Mesothelial cell of epicardium (in vitro differentiated cells): ENCODE data around the gene TICAM2. TPM values are rescaled to one million over a fixed set of nuclear protein-coding genes. Genes with fewer than 3 reads are reported as not detected.
A peak's percentile ranks its signal among the peaks of the same experiment; 100 is the strongest.

ENCODE experiments used
- DNase-seq, 2 experiments: peaks; one replicate each; pipeline ENCODE4 v3.0.0; 2021; ENCODE audit warnings: low spot score in 2 of 2; ENCODE audit not compliant: unreplicated experiment in 2 of 2
- H3K27ac Mint-ChIP-seq: 2 replicates; pipeline ENCODE4 v1.8.0; 2021; ENCODE audit warnings: mixed read lengths
- H3K27me3 Mint-ChIP-seq: 2 replicates; pipeline ENCODE4 v1.8.0; 2021; ENCODE audit warnings: low read depth, mixed read lengths
- H3K36me3 Mint-ChIP-seq: 2 replicates; pipeline ENCODE4 v1.8.0; 2021; ENCODE audit warnings: mixed read lengths
- H3K4me1 Mint-ChIP-seq: 2 replicates; pipeline ENCODE4 v1.8.0; 2021; ENCODE audit warnings: mixed read lengths
- H3K4me3 Mint-ChIP-seq: 2 replicates; pipeline ENCODE4 v1.8.0; 2021; ENCODE audit warnings: mild to moderate bottlenecking, moderate library complexity, mixed read lengths
- H3K9me3 Mint-ChIP-seq: 2 replicates; pipeline ENCODE4 v1.8.0; 2021; ENCODE audit warnings: mixed read lengths
- total RNA-seq: library from RNA; stranded (reverse); gene quantifications from 3 replicates; pipeline ENCODE4 v1.2.1, GENCODE V29; 2021
- TF ChIP-seq, protein P1 (sequence below): fragments of 200-600 bp; sonication (generic); IDR thresholded peaks from one replicate; pipeline ENCODE4 v1.5.0; 2021; ENCODE audit warnings: antibody characterized with exemption; ENCODE audit not compliant: unreplicated experiment

The TICAM2 gene
- total RNA-seq, 1 donor from 2014 or later = 2.1 TPM

DNA sequence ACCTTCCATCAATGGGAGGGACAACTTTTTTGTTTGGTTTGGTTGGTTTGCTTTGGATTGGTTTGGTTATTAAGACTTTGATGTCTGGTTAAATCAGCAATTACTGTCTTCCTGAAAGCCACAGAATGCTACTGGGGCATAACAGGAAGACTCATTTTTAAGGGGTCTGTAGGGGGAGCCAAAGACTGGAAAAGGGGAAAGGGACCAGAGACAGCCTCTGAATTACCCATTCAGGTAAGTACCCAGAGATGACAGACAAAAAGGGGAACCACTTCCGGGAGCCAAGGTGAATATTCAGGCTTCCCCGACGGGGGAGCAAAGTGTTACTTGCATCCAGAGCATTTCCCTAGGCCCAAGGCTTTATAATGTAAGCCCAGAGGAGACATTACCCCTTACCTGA is 53.1 kb downstream of the TICAM2 start:
- Mint-ChIP-seq H3K27me3 (peaks cover 13% of the 10 kb centered on the region), H3K4me3 (no peak overlapping the region), H3K27ac (no peak overlapping the region), H3K36me3 (peaks cover 3% of the 10 kb centered on the region), H3K9me3 (no peaks in the 10 kb centered on the region), H3K4me1 (peaks cover 3% of the 10 kb centered on the region)
- TF ChIP-seq, protein P1, sequence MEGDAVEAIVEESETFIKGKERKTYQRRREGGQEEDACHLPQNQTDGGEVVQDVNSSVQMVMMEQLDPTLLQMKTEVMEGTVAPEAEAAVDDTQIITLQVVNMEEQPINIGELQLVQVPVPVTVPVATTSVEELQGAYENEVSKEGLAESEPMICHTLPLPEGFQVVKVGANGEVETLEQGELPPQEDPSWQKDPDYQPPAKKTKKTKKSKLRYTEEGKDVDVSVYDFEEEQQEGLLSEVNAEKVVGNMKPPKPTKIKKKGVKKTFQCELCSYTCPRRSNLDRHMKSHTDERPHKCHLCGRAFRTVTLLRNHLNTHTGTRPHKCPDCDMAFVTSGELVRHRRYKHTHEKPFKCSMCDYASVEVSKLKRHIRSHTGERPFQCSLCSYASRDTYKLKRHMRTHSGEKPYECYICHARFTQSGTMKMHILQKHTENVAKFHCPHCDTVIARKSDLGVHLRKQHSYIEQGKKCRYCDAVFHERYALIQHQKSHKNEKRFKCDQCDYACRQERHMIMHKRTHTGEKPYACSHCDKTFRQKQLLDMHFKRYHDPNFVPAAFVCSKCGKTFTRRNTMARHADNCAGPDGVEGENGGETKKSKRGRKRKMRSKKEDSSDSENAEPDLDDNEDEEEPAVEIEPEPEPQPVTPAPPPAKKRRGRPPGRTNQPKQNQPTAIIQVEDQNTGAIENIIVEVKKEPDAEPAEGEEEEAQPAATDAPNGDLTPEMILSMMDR = no peak
- DNase-seq = no peak

DNA sequence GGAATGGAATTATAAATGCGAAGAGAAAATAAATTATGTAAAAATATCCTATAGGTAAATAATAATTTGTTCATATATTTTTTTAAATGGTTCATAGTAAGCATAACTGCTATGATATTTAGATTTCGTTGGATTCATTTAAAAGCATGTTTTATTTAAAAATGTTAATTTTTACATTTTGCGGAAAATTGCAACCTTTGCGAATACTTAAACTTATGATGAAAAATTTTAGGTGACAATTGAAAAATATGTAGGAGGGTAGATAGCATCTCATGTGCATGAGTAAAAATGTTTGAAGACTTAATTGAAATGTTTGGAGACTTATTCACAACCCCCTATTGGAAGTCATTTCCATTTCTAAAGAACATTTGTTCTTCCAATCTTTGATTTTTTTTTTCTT is 53.6 kb downstream of the TICAM2 start:
- peaks cover 13% of the 10 kb centered on the region for H3K27me3 Mint-ChIP-seq
- no peak overlapping the region for H3K4me3 Mint-ChIP-seq
- no peak overlapping the region for H3K27ac Mint-ChIP-seq

GRCh38 chr5:115545351-115545882 is 56.9 kb downstream of the TICAM2 start:
- no peak overlapping the region for H3K27ac Mint-ChIP-seq
- DNase-seq = no peak
- H3K4me1 Mint-ChIP-seq = peaks cover 29% of the 10 kb centered on the region
- peak overlapping the region; percentile 96 for H3K4me3 Mint-ChIP-seq
- TF ChIP-seq, protein P1 = no peak
- no peaks in the 10 kb centered on the region for H3K27me3 Mint-ChIP-seq
- no peaks in the 10 kb centered on the region for H3K9me3 Mint-ChIP-seq
- peaks cover 7% of the 10 kb centered on the region for H3K36me3 Mint-ChIP-seq

More for the DNA sequence above, 53.6 kb downstream of the TICAM2 start:
- Mint-ChIP-seq H3K36me3 (peaks cover 3% of the 10 kb centered on the region), H3K4me1 (peaks cover 3% of the 10 kb centered on the region), H3K9me3 (no peaks in the 10 kb centered on the region)
- DNase-seq = no peak
- TF ChIP-seq, protein P1 = no peak

- TF ChIP-seq, protein P1 = no peak
- H3K36me3 Mint-ChIP-seq = peaks cover 9% of the 10 kb centered on the region
- H3K4me1 Mint-ChIP-seq = peaks cover 36% of the 10 kb centered on the region
- H3K27me3 Mint-ChIP-seq = no peaks in the 10 kb centered on the region
- peak; percentile 94 to 95 for DNase-seq
- no peaks in the 10 kb centered on the region for H3K9me3 Mint-ChIP-seq
- H3K4me3 Mint-ChIP-seq = peak within 1 kb of the TSS; percentile 96
- peak within 1 kb of the TSS; percentile 99 for H3K27ac Mint-ChIP-seq
Measured at GRCh38 chr5:115544436-115545350, 57.6 kb downstream of the TICAM2 start, which contains the start of gene FEM1C. Gene FEM1C, minus strand, starts transcription at chr5:115544775. Its CDS starts 1,282 bp downstream, at chr5:115543493.

DNA sequence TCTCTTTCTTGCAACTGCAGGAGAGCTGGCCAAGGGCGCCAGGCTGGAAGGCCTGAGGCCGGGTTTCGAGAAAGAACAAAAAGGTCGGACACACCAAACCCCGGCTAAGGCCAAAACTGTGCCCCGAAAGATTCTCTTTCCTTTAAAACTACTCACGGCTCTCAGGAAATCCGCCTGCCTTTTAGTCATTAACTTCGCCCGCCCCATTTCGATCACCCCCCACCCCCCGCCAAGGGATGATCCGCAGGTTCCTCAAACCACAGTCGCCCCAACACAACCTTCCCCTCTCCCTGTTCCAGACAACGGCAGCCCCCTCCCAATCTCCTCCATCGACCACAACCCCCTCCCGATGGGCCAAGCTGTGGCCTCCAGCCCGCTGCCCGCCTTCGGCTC is 58.2 kb downstream of the TICAM2 start:
- H3K27ac Mint-ChIP-seq = peak overlapping the region; percentile 99

More for the DNA sequence above, 58.2 kb downstream of the TICAM2 start:
- Mint-ChIP-seq H3K9me3 (no peaks in the 10 kb centered on the region), H3K27me3 (no peaks in the 10 kb centered on the region), H3K36me3 (peaks cover 15% of the 10 kb centered on the region), H3K4me1 (peaks cover 42% of the 10 kb centered on the region), H3K4me3 (peak overlapping the region; percentile 96)
- TF ChIP-seq, protein P1 = no peak
- peak; percentile 19 to 56 for DNase-seq
